Lower leg skin (tissue), 4 donors: ENCODE measurements around the gene FHOD3. TPM values are rescaled to one million over a fixed set of nuclear protein-coding genes. Genes with fewer than 3 reads are reported as not detected.

Experiments
- DNase-seq, 2 donors: peaks; one replicate each; pipeline ENCODE4 v3.0.0-alpha.2; 2019; ENCODE audit warnings: low spot score in 2 of 2
- H3K4me3 ChIP-seq: fragments of 200-600 bp; sonication (generic); 2 replicates; pipeline ENCODE4 v1.5.1; 2017; ENCODE audit warnings: mild to moderate bottlenecking, low read depth; ENCODE audit not compliant: poor library complexity, severe bottlenecking
- CTCF ChIP-seq, 3 donors: fragments of 450-650 bp; IDR thresholded peaks; one replicate each; pipeline ENCODE4 v1.5.1; 2016; ENCODE audit warnings: antibody characterized with exemption in 3 of 3, mild to moderate bottlenecking in 3 of 3, moderate library complexity in 2 of 3
- POLR2A ChIP-seq, 2 donors: fragments of 450-650 bp; IDR thresholded peaks; one replicate each; pipeline ENCODE4 v1.6.1; 2016 to 2017; ENCODE audit warnings: antibody characterized with exemption in 2 of 2, mild to moderate bottlenecking in 1 of 2, moderate library complexity in 1 of 2
- WGBS, 2 donors: methylation state at CpG; one replicate each; pipeline ENCODE4 v1.1.5; 2018; 5-methylcytosine and 5-hydroxymethylcytosine counted together
- intact Hi-C: fragments of 100-400 bp; cut with DNase I; formaldehyde crosslinking; loops from one replicate; pipeline ENCODE4 v1.15.0; 2023; ENCODE audit warnings: low total_unique reads
- total RNA-seq, 4 donors: library from RNA; depleted of rRNA; stranded (reverse); fragments of >200 nt; gene quantifications; one replicate each; pipeline ENCODE4 v1.1.0, GENCODE V29; 2016

The FHOD3 gene
- total RNA-seq, 4 donors from 2014 or later = 5.3 to 15.1 (median 7.8) TPM

GRCh38 chr18:36665952-36666351 is 368.4 kb downstream of the FHOD3 start:
- H3K4me3 ChIP-seq = no peak overlapping the region
- no peak for DNase-seq
- intact Hi-C loops = no loop called here
- TF ChIP-seq POLR2A (IDR thresholded peaks at IDR 0.05) = no peak
- no peak for TF ChIP-seq CTCF (IDR thresholded peaks at IDR 0.05)
- WGBS, 2 donors = 80 to 100% methylated on average over 1 of the region's 1 CpG

- 85 to 90% methylated on average over 1 of the region's 1 CpG for WGBS, 2 donors
- intact Hi-C loops = no loop called here
- no peak overlapping the region for H3K4me3 ChIP-seq
- no peak for TF ChIP-seq POLR2A (IDR thresholded peaks at IDR 0.05)
- no peak for DNase-seq
Observed at GRCh38 chr18:36667811-36668210, 370.3 kb downstream of the FHOD3 start.

- no peak for DNase-seq
- intact Hi-C loops = no loop called here
- TF ChIP-seq POLR2A (IDR thresholded peaks at IDR 0.05) = no peak
- no peak for TF ChIP-seq CTCF (IDR thresholded peaks at IDR 0.05)
- 94 to 97% methylated on average over 1 of the region's 1 CpG for WGBS, 2 donors
- no peak overlapping the region for H3K4me3 ChIP-seq
Observed at GRCh38 chr18:36668349-36668748, 370.8 kb downstream of the FHOD3 start.

- H3K4me3 ChIP-seq = no peak overlapping the region
- no peak for TF ChIP-seq POLR2A (IDR thresholded peaks at IDR 0.05)
- no peak for TF ChIP-seq CTCF (IDR thresholded peaks at IDR 0.05)
- intact Hi-C loops = no loop called here
- DNase-seq = peak; percentile 74 to 89
- WGBS, 2 donors = 16 to 22% methylated on average over 11 of the region's 11 CpGs
Observed at GRCh38 chr18:36672437-36673344, 375.2 kb downstream of the FHOD3 start.

GRCh38 chr18:36673452-36673851 is 375.9 kb downstream of the FHOD3 start:
- WGBS, 2 donors = 87 to 90% methylated on average over 3 of the region's 3 CpGs
- no peak for TF ChIP-seq CTCF (IDR thresholded peaks at IDR 0.05)
- DNase-seq = no peak
- H3K4me3 ChIP-seq = no peak overlapping the region
- intact Hi-C loops = no loop called here

- 89 to 98% methylated on average over 3 of the region's 3 CpGs for WGBS, 2 donors
- H3K4me3 ChIP-seq = no peak overlapping the region
- no peak for DNase-seq
- TF ChIP-seq POLR2A (IDR thresholded peaks at IDR 0.05) (no peak), CTCF (IDR thresholded peaks at IDR 0.05) (no peak)
- intact Hi-C loops = no loop called here
Observed at GRCh38 chr18:36675076-36675475, 377.6 kb downstream of the FHOD3 start.
